Muscle of leg (tissue), 11 donors: ENCODE data around the gene C11orf68. TPM values are rescaled to one million over a fixed set of nuclear protein-coding genes. Genes with fewer than 3 reads are reported as not detected.
A peak's percentile ranks its signal among the peaks of the same experiment; 100 is the strongest.

ENCODE experiments used
- DNase-seq: peaks from one replicate; pipeline ENCODE4 v3.0.0; 2013
- H3K27ac ChIP-seq: one replicate; pipeline ENCODE4 v1.5.1; 2013; ENCODE audit warnings: mild to moderate bottlenecking, low read length, control low read depth
- H3K27me3 ChIP-seq: one replicate; pipeline ENCODE4 v1.6.1; 2013; ENCODE audit warnings: low read length; ENCODE audit not compliant: control insufficient read depth, insufficient read depth
- H3K36me3 ChIP-seq: one replicate; pipeline ENCODE4 v1.6.1; 2013; ENCODE audit warnings: low read length; ENCODE audit not compliant: control insufficient read depth, insufficient read depth
- H3K4me1 ChIP-seq: one replicate; pipeline ENCODE4 v1.6.1; 2013; ENCODE audit warnings: low read length; ENCODE audit not compliant: control insufficient read depth, insufficient read depth
- H3K4me3 ChIP-seq: one replicate; pipeline ENCODE4 v1.5.1; 2013; ENCODE audit warnings: low read length, control low read depth
- H3K9me3 ChIP-seq: replicated peaks from 2 replicates; pipeline ENCODE4 v1.6.1; 2013; ENCODE audit warnings: low read depth, low read length; ENCODE audit not compliant: control insufficient read depth
- WGBS: methylation state at CpG from one replicate; pipeline ENCODE4 v1.1.5; 2013; ENCODE audit warnings: missing lambda C conversion rate; ENCODE audit not compliant: insufficient coverage; 5-methylcytosine and 5-hydroxymethylcytosine counted together
- polyA plus RNA-seq, 8 donors: library from polyadenylated mRNA; unstranded; fragments of 120-200 nt; gene quantifications; one replicate each; pipeline versions ENCODE4 v1.2.1 to v1.2.3, GENCODE V29; 2013; ENCODE audit warnings: inconsistent platforms in 1 of 8, low replicate concordance in 1 of 8; ENCODE audit not compliant: insufficient read length in 8 of 8, insufficient read depth in 1 of 8
- total RNA-seq: library from RNA; stranded (reverse); fragments of 120-200 nt; gene quantifications from one replicate; pipeline ENCODE4 v1.2.4, GENCODE V29; 2013

C11orf68 gene
- total and polyA plus RNA-seq, 9 donors = 13.6 to 40.2 (median 36.7) TPM

DNA sequence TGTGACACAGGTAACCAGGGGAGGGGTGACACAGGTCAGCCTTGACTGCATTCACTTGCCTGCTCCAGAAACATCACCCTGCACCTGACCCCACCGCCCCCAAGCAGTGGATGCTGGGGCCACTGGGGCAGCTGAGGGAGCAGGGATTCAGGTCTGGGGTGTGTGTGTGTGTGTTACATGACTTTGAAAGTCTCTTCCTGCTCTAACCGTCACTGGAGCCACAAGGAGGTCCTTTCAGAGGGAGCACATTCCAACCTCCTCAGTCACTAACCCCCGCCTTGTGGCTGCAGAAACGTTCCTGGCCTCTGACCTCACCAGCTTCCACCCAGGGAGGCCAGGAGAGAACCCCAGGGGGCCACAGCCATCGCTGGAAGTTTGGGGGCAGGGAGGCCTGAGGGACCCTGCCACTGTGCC lies 15.8 kb downstream of the C11orf68 start:
- Histone ChIP-seq H3K36me3 (no peaks in the 10 kb centered on the region), H3K4me1 (peaks cover 14% of the 10 kb centered on the region), H3K27ac (no peak overlapping the region), H3K4me3 (no peak overlapping the region), H3K27me3 (peaks cover 77% of the 10 kb centered on the region), H3K9me3 (no peaks in the 10 kb centered on the region)
- WGBS = 0% methylated on average over 1 of the region's 5 CpGs
- DNase-seq = no peak

DNA sequence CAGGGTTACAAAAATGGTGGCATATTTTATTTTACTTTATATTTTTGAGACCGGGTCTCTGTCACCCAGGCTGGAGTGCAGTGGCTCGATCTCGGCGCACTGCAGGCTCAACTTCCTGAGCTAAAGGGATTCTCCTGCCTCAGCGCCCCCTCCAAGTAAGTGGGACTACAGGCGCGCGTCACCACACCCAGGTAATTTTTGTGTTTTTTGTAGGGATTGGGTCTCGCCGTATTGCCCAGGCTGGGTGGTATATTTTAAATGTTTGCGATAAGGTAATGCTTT lies 18.0 kb downstream of the C11orf68 start:
- no peak for DNase-seq
- Histone ChIP-seq H3K9me3 (no peaks in the 10 kb centered on the region), H3K4me3 (no peak overlapping the region), H3K27me3 (peaks cover 76% of the 10 kb centered on the region), H3K36me3 (no peaks in the 10 kb centered on the region), H3K27ac (no peak overlapping the region), H3K4me1 (peaks cover 14% of the 10 kb centered on the region)
- 35% methylated on average over 4 of the region's 11 CpGs for WGBS

DNA sequence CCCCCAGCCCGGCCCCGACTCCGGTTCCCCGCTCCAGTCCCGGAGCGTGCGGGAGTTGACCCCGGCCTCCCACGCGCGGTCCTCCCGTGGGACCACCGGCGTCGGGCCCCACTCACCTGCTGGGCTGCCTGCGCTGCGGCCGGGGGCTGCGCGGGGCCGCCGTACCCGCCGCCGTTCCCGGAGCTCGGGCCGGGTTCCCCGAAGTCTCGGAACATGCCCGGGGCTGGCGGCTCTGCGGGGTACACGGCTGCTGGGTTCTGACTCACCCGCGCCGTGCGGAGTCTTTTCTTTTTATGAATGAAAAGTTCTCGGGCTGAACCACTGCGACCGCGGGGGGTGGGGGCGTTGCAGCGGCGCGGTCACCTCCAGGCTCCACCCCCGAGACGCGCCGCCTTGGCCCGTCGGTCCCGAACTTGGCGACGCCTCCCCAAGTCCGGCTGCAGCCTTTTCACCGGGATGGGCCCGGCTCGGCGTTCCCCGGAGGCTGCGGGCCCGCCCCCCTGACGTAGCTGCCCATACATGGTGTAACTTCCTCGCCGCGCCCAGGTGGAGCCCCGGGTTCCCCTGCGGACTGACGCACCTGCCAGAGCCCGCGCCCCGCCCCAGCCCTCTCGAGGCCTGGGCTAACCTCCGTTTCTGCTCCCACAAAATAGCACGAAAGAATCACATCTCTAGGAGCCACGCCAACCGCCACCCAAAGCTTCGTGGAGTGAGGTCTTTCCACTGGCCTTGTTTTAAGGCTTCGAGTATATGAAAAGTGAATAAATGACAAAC lies 18.6 kb downstream of the C11orf68 start, which contains the start of gene FOSL1:
Gene FOSL1 (minus strand): TSS at position 264 of the 774 bp plus-strand sequence. CDS start 49 bp downstream, at position 215.
- Histone ChIP-seq H3K4me3 (peak within 1 kb of the TSS; percentile 25), H3K36me3 (no peaks in the 10 kb centered on the region), H3K9me3 (no peaks in the 10 kb centered on the region), H3K4me1 (peaks cover 14% of the 10 kb centered on the region), H3K27ac (no peak within 1 kb of the TSS), H3K27me3 (peaks cover 76% of the 10 kb centered on the region)
- peak; percentile 69 for DNase-seq
- under 1% methylated on average over 72 of the region's 80 CpGs for WGBS

DNA sequence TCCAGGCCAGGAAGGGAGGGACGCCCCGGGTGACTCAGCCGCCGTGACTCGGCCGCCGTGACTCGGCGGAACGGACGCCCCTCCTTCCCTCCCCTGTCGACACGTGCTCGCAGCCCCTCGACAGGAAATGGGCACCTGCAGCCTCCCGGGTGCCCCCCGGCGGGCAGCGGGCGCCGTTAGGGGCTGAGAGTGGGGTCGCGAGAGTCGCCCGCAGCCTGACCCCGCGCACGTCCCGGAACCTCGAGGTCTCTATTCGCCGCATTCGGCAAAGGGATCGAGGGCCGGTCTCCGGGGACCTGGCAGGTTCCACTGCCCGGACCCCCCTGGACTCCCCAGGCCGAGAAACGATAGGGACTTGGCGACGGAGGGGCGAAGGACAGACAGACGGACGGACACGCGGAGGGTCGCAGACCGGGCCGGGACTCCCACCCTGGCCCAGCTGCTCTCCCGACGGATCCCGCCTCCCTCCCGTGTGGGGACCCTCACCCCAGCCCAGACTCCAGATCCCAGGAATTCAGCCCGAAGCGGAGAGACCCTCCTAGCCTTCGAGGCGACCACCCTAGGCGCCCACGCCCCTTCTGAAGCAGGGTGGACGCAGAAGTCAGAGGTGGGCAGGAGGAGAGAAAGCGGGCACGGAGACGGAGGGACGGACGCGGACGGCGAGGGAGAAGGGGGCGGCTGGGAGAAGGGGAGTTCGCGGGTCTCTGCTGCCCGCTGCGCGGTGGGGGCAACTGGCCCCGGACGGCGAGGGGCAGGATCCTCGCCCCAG lies 19.3 kb downstream of the C11orf68 start:
- H3K27ac ChIP-seq = no peak overlapping the region
- no peaks in the 10 kb centered on the region for H3K36me3 ChIP-seq
- WGBS = 1% methylated on average over 60 of the region's 78 CpGs
- no peak overlapping the region for H3K4me3 ChIP-seq
- no peak for DNase-seq
- no peaks in the 10 kb centered on the region for H3K9me3 ChIP-seq
- H3K27me3 ChIP-seq = peaks cover 70% of the 10 kb centered on the region
- H3K4me1 ChIP-seq = peaks cover 14% of the 10 kb centered on the region

DNA sequence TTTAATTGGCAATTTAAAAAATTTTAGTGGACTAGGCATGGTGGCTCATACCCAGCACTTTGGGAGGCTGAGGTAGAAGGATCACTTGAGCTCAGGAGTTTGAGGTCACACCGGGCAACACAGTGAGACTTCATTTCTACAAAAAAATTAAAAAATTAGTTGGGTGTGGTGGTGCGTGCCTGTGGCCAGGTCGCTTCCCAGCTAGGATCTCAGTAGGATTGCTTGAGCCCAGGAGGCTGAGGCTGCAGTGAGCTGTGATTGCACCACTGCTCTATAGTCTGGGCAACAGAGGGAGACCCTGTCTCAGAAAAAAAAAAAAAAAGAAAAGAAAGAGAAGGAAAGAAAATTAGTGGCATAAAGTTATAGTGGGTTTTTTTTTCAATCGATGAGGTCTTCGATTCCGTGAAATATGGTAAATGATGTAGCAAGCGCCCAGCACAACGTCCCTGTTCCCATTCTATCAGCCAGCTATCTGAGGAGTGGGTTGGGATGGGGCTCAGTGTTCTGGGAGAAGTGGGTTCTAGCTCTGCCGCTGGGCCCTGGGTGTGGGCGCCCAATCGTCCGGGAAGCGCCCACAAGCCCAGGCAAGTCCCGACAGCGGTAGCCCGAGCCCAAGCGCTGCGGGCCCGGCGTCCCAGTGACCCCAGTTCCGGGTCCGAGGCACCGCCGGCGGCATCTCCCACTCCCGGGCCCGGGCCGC lies 20.1 kb downstream of the C11orf68 start:
- Histone ChIP-seq H3K4me1 (peaks cover 16% of the 10 kb centered on the region), H3K36me3 (no peaks in the 10 kb centered on the region), H3K4me3 (no peak overlapping the region), H3K9me3 (no peaks in the 10 kb centered on the region), H3K27me3 (peaks cover 69% of the 10 kb centered on the region), H3K27ac (no peak overlapping the region)
- no peak for DNase-seq
- WGBS = 15% methylated on average over 24 of the region's 28 CpGs

DNA sequence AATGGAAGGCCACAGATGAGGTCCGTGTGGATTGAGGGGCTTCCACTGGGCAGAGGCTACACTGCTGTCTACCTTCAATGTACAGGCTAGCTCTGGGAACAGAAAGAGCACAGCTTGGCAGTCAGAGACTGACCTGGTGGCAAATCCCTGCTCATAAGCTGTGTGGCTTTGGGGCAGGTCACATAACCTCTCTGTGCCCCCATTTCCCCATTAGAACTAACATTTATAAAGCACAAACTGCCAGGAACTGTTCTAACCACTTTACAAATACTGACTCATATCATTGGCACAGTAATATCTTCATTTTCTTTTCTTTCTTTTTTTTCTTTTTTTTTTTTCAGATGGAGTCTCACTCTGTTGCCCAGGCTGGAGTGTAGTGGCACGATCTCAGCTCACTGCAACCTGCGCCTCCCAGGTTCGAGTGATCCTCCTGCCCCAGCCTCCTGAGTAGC lies 21.8 kb downstream of the C11orf68 start:
- Histone ChIP-seq H3K9me3 (no peaks in the 10 kb centered on the region), H3K27me3 (peaks cover 55% of the 10 kb centered on the region), H3K4me1 (peaks cover 33% of the 10 kb centered on the region), H3K36me3 (no peaks in the 10 kb centered on the region), H3K4me3 (no peak overlapping the region), H3K27ac (no peak overlapping the region)
- 83% methylated on average over 2 of the region's 4 CpGs for WGBS
- DNase-seq = no peak

DNA sequence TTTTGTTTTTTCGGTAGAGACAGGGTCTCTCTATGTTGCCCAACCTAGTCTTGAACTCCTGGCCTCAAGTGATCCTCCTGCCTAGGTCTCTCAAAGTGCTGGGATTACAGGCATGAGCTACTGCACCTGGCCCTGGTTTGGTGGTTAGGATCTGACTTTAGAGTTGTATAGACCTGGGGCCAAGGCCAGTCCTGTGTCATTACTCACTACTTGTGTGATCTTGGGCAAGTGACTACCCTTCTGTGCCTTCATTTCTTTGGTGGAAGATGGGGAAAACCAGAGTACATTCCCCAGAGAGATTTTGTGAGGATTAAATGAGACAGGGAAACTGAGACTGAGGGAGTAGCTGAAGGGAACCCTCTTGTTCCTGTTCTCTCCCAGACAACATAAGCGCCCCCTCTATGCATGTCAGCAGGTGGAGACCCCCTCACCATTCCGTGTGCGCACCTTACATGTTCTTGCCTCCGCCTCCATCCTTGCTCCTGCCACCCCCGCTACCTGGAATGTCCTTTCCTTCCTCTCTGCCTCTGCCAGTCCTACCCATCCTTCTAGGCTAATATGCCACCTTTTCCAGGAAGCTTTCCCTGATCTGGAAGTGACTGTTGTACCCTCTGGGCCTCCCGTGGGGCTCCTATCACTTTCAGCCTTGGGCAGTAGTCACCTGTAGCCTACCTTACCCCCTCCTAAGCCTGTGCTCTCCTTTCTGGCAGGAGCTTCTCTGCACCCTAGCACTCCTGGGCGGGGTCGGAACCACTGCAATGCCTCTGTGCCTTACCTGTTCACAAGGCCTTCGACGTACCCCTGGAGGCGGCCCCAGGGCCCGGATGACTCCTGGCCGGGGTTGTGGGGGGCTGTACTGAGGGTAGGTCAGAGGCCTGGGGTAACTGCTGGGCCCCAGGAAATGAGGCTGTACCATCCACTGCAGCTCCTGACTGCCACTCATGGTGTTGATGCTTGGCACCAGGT lies 22.5 kb downstream of the C11orf68 start:
- no peak for DNase-seq
- Histone ChIP-seq H3K36me3 (no peaks in the 10 kb centered on the region), H3K4me3 (no peak overlapping the region), H3K27me3 (peaks cover 51% of the 10 kb centered on the region), H3K27ac (no peak overlapping the region), H3K9me3 (no peaks in the 10 kb centered on the region), H3K4me1 (peaks cover 40% of the 10 kb centered on the region)
- 90% methylated on average over 11 of the region's 14 CpGs for WGBS

DNA sequence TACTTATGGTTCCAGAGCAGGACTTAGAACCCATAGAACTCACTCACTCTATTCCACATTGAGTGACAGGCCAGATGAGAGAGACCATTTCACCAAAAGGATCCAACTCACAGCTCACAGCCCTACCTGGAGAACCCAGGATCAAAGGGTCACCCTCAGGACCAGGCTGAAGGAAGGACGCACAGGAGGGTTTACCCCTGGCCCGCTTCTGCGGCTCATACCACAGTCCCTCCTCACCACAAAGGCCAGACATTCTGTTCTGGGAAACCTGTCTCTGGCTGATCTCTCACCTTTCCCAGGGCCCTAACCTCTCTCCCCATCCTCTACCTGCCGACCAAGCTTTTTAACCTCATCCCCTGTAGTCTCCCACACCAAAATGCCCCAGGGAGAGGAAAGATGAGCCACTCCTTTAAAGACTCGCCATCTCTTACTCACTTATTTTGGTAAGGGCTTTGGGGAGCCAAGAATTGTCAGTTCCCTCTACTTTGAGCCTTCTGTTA lies 23.3 kb downstream of the C11orf68 start:
- Histone ChIP-seq H3K9me3 (no peaks in the 10 kb centered on the region), H3K4me3 (no peak overlapping the region), H3K36me3 (no peaks in the 10 kb centered on the region), H3K27ac (no peak overlapping the region), H3K4me1 (peaks cover 42% of the 10 kb centered on the region), H3K27me3 (peaks cover 43% of the 10 kb centered on the region)
- no peak for DNase-seq
- WGBS = 89% methylated on average over 3 of the region's 5 CpGs

DNA sequence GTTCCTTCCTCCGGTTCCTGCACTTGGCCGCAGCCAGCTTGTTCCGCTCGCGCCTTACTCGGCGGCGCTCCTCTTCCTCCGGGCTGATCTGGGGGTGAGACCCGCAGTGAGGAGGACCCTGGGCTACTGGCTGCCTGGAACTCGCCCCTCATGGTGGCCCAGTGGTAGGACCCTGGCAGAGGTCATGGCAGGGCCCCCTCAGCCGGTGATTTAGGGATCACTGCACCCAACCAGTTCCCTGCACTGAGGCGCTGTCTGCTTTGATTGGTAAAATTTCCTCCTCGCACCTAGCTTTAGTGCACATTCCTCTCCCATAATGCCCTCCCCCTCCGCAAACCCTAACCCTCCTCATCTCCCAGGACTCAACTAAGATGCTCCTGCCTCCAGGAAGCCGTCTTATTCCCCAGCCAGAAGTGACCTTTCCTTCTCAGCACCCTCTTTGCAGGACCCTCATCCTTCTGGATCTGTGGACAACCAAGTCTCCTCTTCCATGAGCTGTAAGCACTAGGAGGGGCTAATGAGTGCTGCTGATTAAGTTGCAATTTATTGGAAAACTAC lies 24.7 kb downstream of the C11orf68 start:
- WGBS = 74% methylated on average over 15 of the region's 16 CpGs

More for the DNA sequence above, 24.7 kb downstream of the C11orf68 start:
- Histone ChIP-seq H3K36me3 (no peaks in the 10 kb centered on the region), H3K4me1 (peaks cover 45% of the 10 kb centered on the region), H3K9me3 (no peaks in the 10 kb centered on the region), H3K27ac (peak overlapping the region; percentile 85), H3K27me3 (peaks cover 29% of the 10 kb centered on the region), H3K4me3 (no peak overlapping the region)
- no peak for DNase-seq
